Measurements from ENCODE around the gene FARSB.
"Not testable (repeated sequence)": the region's sequence is repeated elsewhere in the genome, so short reads cannot be mapped to it uniquely, and the experiment has no call there.

Gene FARSB
- total RNA-seq = 21.4 to 61.7 (median 23.6) reads per million in 4 experiments

- DNase-seq = peak; percentile 90
Measured at GRCh38 chr2:222655787-222656525, at the start of gene FARSB. Gene FARSB, minus strand, starts transcription at chr2:222656092. Its CDS starts 19 bp downstream, at chr2:222656073.

- DNase-seq = no peak
Measured at GRCh38 chr2:222703886-222704285, 48.0 kb upstream of the FARSB start.

- DNase-seq = no peak
Measured at GRCh38 chr2:222703091-222703490, 47.2 kb upstream of the FARSB start.

DNA sequence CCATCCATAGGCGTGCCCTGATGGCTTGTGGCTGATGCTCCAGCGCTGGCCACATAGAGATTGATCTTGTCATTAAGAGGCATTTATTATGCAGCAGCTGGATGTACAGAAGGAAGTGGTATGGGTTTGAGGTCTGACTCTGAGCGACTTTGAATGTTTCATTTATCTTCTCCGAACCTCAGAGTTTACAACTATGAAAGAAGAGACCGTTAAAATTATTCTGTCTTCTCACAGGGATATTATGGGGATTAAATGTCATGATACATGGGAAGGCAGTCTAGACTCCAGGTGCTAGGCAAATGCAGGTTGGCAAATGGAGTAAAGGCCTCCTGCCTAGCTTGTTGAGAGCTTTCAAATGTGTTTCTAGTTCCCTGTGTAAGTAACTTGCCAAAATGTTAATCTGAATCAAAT is 45.8 kb upstream of the FARSB start:
- DNase-seq = no peak

DNA sequence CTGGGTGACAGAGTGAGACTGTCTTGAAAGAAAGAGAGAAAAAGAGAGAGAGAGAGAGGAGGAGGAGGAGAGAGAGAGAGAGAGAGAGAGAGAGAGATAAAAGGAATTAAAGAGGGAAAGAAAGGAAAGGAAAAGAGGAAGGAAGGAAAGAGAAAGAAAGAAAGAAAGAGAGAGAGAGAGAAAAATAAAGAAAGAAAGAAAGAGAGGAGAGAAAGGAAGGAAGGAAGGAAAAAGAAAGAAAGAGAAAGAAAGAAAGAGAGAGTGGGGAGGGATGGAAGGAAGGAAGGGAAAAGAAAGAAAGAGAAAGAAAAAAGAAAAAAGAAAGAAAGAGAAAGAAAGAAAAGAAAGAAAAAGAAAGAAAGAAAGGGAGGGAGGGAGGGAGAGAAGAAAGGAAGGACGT is 45.3 kb upstream of the FARSB start:
- no peak for DNase-seq

DNA sequence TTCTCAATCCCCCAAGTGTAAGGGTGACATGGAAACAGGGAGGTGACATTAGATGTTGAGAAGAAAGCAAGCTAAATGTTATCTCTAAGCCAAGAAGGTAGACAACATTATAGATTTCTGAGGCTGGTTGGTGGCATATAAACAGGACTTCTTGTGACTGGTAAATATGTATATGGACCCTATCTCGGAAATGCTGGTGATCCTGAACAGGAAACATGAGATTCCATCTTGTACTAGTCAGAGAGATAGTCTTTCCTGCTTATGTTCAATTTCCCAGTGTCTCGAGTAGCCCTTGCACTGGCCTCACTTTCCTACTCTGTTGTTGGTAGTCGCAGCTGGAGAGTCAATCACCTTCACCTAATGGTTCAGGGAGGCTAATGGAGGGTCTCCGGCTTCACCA is 42.4 kb upstream of the FARSB start:
- no peak for DNase-seq

- no peak for DNase-seq
Measured at GRCh38 chr2:222693837-222694236, 37.9 kb upstream of the FARSB start.

- not testable (repeated sequence) for DNase-seq
Measured at GRCh38 chr2:222693413-222693812, 37.5 kb upstream of the FARSB start.

GRCh38 chr2:222690564-222691200 is 34.8 kb upstream of the FARSB start:
- peak; percentile 65 for DNase-seq

- DNase-seq = no peak
Measured at GRCh38 chr2:222689322-222689721, 33.4 kb upstream of the FARSB start.

DNA sequence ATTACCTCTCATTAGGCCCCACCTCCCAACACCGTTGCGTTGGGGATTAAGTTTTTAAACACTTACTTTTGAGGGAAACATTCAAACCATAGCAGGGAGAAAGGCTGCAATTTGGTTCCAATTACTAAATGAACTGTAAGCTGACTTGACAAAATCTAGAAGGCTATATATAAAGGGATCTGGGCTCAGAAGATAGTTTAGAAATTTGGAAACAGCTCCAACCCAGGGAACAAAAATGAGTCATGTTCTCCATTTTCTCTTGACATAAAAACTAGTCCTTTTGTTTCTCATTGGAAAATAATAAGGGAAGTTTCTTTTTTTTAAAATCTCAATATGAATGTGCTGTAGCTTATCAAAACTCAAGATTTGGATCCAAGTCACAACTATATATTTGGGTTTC is 33.0 kb upstream of the FARSB start:
- DNase-seq = no peak

GRCh38 chr2:222686086-222686750 is 30.3 kb upstream of the FARSB start:
- no peak for DNase-seq

DNA sequence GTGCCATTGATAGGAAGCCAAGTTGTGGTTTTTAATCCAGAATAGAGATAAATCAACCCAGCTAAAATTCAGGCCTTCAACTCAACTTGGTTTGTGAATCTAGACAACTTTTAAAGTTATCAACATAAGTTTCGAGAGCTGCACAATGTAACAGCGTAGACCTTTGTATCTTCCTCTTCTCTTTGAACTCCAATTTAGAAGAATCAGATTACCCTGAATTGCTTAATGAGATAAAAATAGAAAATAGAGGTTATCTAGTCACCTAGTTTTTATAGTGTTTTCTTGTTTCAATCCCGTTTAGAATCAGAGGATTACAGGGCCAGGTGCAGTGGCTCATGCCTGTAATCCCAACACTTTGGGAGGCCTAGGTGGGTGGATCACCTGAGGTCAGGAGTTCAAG is 27.9 kb upstream of the FARSB start:
- no peak for DNase-seq

GRCh38 chr2:222677981-222678380 is 22.1 kb upstream of the FARSB start:
- DNase-seq = no peak

- no peak for DNase-seq
Measured at GRCh38 chr2:222673883-222674282, 18.0 kb upstream of the FARSB start.

GRCh38 chr2:222673273-222673672 is 17.4 kb upstream of the FARSB start:
- no peak for DNase-seq

DNA sequence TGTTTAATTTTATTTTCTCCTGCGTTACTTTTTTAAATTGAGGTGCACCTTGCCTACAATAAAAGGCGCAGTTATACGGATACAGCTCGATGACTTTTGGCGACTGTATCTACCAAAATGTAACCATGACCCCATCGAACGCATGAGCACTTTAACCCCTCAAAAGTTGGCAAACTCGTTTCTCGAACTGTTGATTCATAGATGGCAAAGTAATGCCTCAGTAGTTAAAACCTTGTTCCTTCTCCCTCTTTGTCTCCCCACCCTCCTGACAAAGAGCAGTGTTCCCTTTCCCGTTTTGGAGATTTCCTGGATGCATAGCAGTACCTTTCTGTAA is 16.1 kb upstream of the FARSB start:
- no peak for DNase-seq

DNA sequence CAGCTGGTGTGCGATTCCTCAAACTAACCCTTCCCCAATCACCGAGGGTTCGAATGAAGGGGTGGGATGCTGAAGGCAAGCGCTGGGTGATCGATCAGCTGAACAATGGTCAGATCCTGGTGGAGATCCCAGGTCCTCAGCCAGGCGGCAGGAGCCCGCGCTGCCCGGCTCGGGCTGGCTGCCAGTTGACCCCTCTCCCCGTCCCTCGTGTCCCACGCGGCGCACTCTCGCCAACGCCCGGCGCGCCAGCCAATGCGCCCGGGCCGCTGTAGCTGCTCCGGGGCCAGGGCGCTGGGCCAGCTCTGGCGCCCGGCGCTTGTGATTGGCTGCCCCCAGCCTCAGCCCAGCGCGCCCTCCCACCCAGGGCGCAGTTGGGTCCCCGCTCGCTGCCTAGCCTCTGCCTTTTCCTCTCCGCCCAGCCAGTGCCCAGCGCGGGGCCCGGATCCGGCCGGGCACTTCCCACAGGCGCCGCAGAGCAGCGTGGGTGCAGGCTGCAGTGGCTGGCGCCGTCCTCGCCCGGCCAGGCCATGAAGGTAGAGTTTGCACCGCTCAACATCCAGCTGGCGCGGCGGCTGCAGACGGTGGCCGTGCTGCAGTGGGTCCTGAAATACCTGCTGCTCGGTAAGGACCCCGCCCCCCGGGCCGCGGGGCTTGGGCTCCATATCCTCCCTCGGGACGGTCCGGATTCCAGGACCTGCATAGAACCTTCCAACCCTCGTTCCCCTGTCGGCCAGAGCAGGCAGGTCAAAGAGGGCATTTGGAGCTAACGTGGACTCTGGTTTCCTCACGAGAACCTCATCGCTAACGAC is 15.6 kb upstream of the FARSB start, which contains the start of gene MOGAT1:
MOGAT1 (plus strand) TSS at position 400 of the 809 bp plus-strand sequence; CDS start at position 528, 128 bp downstream.
- no peak for DNase-seq

DNA sequence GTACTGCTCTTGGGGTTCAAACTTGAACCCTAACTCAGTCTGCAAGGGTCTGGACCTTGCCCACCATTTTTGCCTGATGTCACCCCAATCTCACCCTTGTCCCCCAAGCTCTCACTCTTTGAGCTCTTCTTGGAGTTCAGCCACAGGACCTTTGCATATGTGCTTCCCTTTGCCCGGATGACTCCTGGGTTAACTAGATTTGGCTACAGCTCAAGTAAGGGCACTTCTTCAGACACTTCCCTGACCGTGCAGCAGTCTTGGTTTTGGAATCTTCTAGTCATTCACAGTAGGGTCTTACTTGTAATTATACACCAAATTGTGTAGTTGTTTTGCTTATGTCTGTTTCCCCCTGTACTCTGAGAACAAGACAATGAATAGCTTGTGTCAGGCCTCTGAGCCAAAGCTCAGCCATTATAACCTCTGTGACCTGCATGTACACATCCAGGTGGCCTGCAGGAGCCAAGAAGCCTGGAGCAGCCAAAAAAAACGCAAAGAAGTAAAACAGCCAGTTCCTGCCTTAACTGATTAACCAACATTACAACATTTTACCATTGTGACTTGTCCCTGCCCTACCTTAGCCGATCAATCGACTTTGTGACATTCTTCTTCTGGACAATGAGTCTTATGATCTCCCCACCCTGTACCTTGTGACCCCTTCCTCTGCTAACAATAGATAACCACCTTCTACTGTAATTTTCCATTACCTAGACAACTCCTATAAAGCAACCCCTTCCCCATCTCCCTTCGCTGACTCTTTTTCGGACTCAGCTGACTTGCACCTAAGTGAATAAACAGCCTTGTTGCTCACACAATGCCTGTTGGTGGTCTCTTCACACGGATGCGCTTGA is 14.5 kb upstream of the FARSB start:
- no peak for DNase-seq

- DNase-seq = no peak
Measured at GRCh38 chr2:222669353-222669752, 13.5 kb upstream of the FARSB start.

DNA sequence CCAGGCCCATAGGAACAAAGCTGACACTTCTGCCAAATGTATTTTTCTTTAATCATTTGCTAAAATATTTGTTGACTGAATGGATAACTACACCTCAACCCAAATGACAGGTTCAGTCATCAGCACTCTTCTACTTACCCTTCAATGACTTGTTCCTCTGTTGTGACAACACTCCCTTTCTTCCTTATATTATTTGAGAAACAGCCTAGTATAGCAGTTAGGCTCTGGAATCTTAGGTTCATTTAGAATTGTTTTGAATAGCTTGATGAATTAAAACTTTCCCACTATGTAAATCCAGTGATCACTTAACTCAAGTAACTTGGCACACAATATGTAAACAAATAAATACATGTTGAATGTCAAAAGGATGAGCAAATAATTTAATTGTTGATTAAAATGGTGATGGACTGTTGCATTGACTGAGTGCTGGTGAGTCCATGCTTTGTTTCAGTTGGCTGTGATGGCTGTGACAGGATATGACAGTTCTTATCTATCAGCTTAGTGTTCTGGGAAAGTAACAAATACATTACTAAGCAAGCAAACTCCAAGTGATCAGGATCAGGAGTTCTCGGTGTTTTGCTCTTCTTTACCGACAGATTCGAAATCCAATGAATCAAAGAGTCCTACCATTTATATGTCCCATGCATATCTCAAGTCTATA is 12.7 kb upstream of the FARSB start:
- DNase-seq = no peak

DNA sequence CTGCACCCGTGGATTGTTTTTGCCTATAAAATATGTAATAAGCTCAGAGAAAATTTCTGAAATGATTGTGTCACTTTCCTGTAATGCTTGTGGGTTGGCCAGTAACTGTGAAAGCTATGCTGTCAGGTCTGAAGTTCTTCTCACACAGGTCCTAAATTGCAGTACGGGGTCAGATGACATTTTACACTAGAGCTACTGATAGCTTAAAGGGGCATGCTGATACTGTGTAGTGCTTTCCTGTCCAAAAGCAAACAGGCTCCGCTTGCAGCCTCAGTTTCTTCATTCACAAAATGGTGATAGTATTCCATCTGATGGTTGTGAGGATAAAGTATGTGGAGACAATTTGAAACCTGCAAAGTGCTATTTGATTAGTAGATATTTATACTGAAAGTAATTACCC is 7.6 kb upstream of the FARSB start:
- DNase-seq = no peak
